ENCODE results near the gene VBP1. TPM values are rescaled to one million over a fixed set of nuclear protein-coding genes. Genes with fewer than 3 reads are reported as not detected.

VBP1 gene
- polyA plus RNA-seq, 1 of the 3 experiments (the other 2 are of a cell fraction), result 13.8 TPM

DNA sequence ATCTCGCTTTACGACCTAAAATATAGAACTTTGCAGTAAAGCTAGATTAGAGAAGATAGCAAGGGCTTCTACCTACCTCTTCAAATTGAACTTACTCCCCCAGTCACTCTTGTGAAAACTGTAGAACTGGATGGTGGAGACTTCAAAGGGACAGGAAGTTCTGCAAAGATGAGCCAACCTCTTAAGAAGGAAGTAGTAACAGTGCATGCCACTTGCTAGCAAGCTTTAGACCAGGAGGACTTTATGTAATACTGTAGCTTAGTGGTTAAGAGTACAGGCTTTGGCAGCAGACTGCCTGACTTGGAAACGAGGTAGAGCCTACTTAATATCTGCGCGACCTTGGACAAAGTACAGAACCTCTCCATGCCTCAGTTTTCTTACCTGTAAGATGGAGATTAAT, 27.5 kb upstream of the VBP1 start:
- H3K9ac ChIP-seq, result no peak overlapping the region
- ChIA-PET POLR2A (no interaction called here), CTCF (no interaction called here)
- no peak overlapping the region for H3K4me2 ChIP-seq
- no peak for DNase-seq
- no peaks in the 10 kb centered on the region for H3F3A ChIP-seq (replicated peaks; ENCODE audit: insufficient read depth)
- TF ChIP-seq, protein P1, sequence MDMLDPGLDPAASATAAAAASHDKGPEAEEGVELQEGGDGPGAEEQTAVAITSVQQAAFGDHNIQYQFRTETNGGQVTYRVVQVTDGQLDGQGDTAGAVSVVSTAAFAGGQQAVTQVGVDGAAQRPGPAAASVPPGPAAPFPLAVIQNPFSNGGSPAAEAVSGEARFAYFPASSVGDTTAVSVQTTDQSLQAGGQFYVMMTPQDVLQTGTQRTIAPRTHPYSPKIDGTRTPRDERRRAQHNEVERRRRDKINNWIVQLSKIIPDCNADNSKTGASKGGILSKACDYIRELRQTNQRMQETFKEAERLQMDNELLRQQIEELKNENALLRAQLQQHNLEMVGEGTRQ (IDR thresholded peaks at IDR 0.05; ENCODE audit: borderline replicate concordance, low read depth, low read length), result no peak
- TF ChIP-seq, protein P2, sequence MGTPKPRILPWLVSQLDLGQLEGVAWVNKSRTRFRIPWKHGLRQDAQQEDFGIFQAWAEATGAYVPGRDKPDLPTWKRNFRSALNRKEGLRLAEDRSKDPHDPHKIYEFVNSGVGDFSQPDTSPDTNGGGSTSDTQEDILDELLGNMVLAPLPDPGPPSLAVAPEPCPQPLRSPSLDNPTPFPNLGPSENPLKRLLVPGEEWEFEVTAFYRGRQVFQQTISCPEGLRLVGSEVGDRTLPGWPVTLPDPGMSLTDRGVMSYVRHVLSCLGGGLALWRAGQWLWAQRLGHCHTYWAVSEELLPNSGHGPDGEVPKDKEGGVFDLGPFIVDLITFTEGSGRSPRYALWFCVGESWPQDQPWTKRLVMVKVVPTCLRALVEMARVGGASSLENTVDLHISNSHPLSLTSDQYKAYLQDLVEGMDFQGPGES (IDR thresholded peaks at IDR 0.05; ENCODE audit: low read depth, low read length), result no peak
- no peak for TF ChIP-seq RAD21 (IDR thresholded peaks at IDR 0.05; ENCODE audit: low read length)
- no peak for TF ChIP-seq FOXJ3 (CRISPR knock-in tag; IDR thresholded peaks at IDR 0.05)
- TF ChIP-seq CHD2 (IDR thresholded peaks at IDR 0.05; ENCODE audit: low read length, partially characterized antibody), result no peak
- TF ChIP-seq SIN3A (IDR thresholded peaks at IDR 0.05; ENCODE audit: borderline replicate concordance, low read depth, low read length), result no peak
- TF ChIP-seq TEAD4 (IDR thresholded peaks at IDR 0.05; ENCODE audit: borderline replicate concordance, insufficient read depth), result no peak
- no peak for TF ChIP-seq NRF1 (IDR thresholded peaks at IDR 0.05; ENCODE audit: low read depth, low read length)
- TF ChIP-seq GATA2 (CRISPR knock-in tag; IDR thresholded peaks at IDR 0.05), result no peak
- TF ChIP-seq, protein P3, sequence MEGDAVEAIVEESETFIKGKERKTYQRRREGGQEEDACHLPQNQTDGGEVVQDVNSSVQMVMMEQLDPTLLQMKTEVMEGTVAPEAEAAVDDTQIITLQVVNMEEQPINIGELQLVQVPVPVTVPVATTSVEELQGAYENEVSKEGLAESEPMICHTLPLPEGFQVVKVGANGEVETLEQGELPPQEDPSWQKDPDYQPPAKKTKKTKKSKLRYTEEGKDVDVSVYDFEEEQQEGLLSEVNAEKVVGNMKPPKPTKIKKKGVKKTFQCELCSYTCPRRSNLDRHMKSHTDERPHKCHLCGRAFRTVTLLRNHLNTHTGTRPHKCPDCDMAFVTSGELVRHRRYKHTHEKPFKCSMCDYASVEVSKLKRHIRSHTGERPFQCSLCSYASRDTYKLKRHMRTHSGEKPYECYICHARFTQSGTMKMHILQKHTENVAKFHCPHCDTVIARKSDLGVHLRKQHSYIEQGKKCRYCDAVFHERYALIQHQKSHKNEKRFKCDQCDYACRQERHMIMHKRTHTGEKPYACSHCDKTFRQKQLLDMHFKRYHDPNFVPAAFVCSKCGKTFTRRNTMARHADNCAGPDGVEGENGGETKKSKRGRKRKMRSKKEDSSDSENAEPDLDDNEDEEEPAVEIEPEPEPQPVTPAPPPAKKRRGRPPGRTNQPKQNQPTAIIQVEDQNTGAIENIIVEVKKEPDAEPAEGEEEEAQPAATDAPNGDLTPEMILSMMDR (IDR thresholded peaks at IDR 0.05), result no peak
- H3K27me3 ChIP-seq (ENCODE audit: insufficient read depth), result no peaks in the 10 kb centered on the region
- no peaks in the 10 kb centered on the region for H3K36me3 ChIP-seq (replicated peaks in 1 of 2; ENCODE audit: control insufficient read depth in 1 of 2, insufficient read depth in 2 of 2, low read length in 1 of 2)
- H3K9me3 ChIP-seq, result no peaks in the 10 kb centered on the region
- H3K4me1 ChIP-seq (ENCODE audit: control insufficient read depth in 1 of 2, insufficient read depth in 2 of 2, low read depth in 1 of 2, low read length in 1 of 2), result no peaks in the 10 kb centered on the region
- no peak overlapping the region for H3K27ac ChIP-seq (ENCODE audit: low read depth in 2 of 2, low read length in 1 of 2)
- no peak overlapping the region for H3K4me3 ChIP-seq (ENCODE audit: low read depth in 2 of 2, low read length in 1 of 2)
- 13% methylated on average over 5 of the region's 5 CpGs for WGBS (ENCODE audit: low lambda C conversion rate)
- H4K20me1 ChIP-seq (ENCODE audit: insufficient read depth), result no peaks in the 10 kb centered on the region
- no peaks in the 10 kb centered on the region for H3K9me2 ChIP-seq
- H3K79me2 ChIP-seq (ENCODE audit: insufficient read depth), result no peaks in the 10 kb centered on the region
- H2AFZ ChIP-seq (ENCODE audit: low read depth), result no peak overlapping the region

DNA sequence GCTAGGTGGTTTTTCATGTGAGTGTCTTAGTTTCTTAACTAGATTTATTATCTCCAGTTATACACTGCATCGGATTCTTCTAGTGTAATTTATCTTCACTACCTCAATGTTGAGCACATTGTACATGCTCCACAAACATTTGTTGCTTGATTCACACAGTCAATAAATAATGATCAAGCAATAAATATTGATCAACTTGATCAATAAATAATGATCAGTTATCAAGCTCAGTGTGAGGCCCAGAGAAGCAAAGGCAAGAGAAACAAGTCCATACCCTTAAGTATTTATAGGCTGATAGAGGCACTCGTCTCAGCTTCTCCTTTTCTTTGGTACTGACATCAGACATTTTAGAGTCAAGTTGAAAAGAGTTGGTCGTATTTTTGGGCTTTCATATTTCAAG, 5.1 kb upstream of the VBP1 start:
- POLR2A ChIA-PET, result no interaction called here
- Histone ChIP-seq H4K20me1 (ENCODE audit: insufficient read depth) (no peaks in the 10 kb centered on the region), H3F3A (replicated peaks; ENCODE audit: insufficient read depth) (no peaks in the 10 kb centered on the region), H3K4me2 (no peak overlapping the region), H2AFZ (ENCODE audit: low read depth) (no peak overlapping the region), H3K79me2 (ENCODE audit: insufficient read depth) (no peaks in the 10 kb centered on the region), H3K9me2 (no peaks in the 10 kb centered on the region), H3K36me3 (replicated peaks in 1 of 2; ENCODE audit: control insufficient read depth in 1 of 2, insufficient read depth in 2 of 2, low read length in 1 of 2) (no peaks in the 10 kb centered on the region), H3K9ac (no peak overlapping the region), H3K27ac (ENCODE audit: low read depth in 2 of 2, low read length in 1 of 2) (no peak overlapping the region), H3K27me3 (ENCODE audit: insufficient read depth) (no peaks in the 10 kb centered on the region), H3K4me3 (ENCODE audit: low read depth in 2 of 2, low read length in 1 of 2) (no peak overlapping the region), H3K4me1 (ENCODE audit: control insufficient read depth in 1 of 2, insufficient read depth in 2 of 2, low read depth in 1 of 2, low read length in 1 of 2) (no peaks in the 10 kb centered on the region), H3K9me3 (0 out of 2 replicates have a peak, but pooled peaks cover 3% of the 10 kb centered on the region)
- 22% methylated on average over 3 of the region's 3 CpGs for WGBS (ENCODE audit: low lambda C conversion rate)
- no peak for TF ChIP-seq ELF1 (IDR thresholded peaks at IDR 0.05)
- CTCF ChIA-PET, result interaction anchor here (1.0 kb wide), 1 partner anchor 116 kb away, joined by 3 read pairs; no protein-coding TSS in a partner anchor
- DNase-seq, result no peak
